HG02571 (cell line): ENCODE results near the gene SMARCC1.
"Not testable (repeated sequence)": the region's sequence is repeated elsewhere in the genome, so short reads cannot be mapped to it uniquely, and the experiment has no call there.

Experiments
- ATAC-seq: cut with Tn5 transposase; IDR thresholded peaks from one replicate; pipeline ENCODE4 v1.9.1; 2021; ENCODE audit warnings: mild to moderate bottlenecking, moderate library complexity; ENCODE audit not compliant: unreplicated experiment

Gene SMARCC1

DNA sequence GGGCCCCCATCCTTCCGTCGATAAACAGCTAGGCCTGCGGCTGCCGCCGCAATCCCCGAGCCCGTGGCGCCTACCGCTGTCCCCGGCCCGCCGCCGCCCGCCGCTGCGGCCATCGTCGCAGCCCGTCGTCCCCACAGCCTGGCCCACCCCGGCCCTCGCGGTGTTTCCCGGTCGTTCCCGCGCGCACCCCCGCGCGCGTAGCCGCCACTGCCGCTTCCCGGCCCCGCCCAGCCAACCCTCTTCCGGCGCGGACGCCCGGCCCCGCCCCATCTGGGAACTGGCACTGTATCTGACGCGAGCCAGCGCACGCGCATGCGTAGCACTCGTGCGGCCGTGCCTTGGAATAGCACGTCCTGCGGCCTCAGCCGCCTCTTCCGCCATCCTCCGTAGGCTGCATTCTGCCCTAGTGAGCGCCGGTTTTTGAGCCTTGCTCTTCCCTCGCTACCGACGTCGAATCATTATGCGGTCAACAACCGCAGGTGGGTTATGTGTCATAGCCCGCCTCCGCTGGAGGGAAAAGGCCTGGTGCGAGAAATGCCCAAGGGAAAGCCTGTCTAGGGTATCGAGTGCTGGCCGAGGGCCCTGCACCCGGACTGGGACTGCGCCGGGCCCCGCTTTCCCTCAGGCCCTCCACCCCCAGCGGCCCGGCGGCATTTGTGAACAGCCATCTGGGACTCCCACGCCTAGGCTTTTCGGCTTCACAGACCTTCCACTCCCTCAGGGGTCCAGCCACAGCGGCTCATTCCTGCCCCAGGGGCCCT lies at the start of gene SMARCC1:
Gene SMARCC1 (minus strand): TSS at position 209 of the 761 bp plus-strand sequence. CDS start 96 bp downstream, at position 113.
- peak; percentile 76 for ATAC-seq

GRCh38 chr3:47829482-47829881 lies 47.8 kb upstream of the SMARCC1 start:
- ATAC-seq = not testable (repeated sequence)

- no peak for ATAC-seq
Measured at GRCh38 chr3:47825590-47825989, 43.9 kb upstream of the SMARCC1 start.

GRCh38 chr3:47824541-47825473 lies 43.1 kb upstream of the SMARCC1 start:
- ATAC-seq = peak; percentile 92

- ATAC-seq = no peak
Measured at GRCh38 chr3:47817609-47818008, 35.9 kb upstream of the SMARCC1 start.

GRCh38 chr3:47813551-47814177 lies 32.0 kb upstream of the SMARCC1 start:
- ATAC-seq = no peak

DNA sequence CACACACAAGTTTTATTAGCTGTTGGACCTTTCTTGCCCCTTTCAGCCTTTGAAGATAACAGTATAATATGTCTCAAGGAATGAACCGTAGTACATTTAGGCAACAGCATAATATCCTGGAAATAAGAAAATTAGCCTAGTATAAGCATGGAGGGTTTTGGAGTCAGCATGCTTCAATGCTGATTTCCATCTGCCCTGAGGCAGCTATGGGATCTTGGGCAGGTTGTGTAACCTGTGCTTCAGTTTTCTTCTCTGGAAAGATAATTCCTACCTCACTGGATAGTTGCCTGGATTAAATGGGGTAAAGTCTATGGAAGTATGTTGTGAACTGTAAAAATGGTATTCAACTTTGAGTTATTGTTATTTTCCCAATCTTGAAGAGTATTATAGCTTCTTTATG lies 22.9 kb upstream of the SMARCC1 start:
- ATAC-seq = no peak

- ATAC-seq = peak; percentile 2
Measured at GRCh38 chr3:47803480-47804025, 21.9 kb upstream of the SMARCC1 start.

- ATAC-seq = peak; percentile 90
Measured at GRCh38 chr3:47802734-47803479, 21.2 kb upstream of the SMARCC1 start, which contains the start of gene DHX30. Gene DHX30, plus strand, starts transcription at chr3:47803138. Its CDS starts 7,546 bp downstream, at chr3:47810684.

- ATAC-seq = no peak
Measured at GRCh38 chr3:47799733-47800132, 18.0 kb upstream of the SMARCC1 start.

GRCh38 chr3:47794544-47794943 lies 12.9 kb upstream of the SMARCC1 start:
- ATAC-seq = no peak

GRCh38 chr3:47792699-47793098 lies 11.0 kb upstream of the SMARCC1 start:
- no peak for ATAC-seq

- ATAC-seq = no peak
Measured at GRCh38 chr3:47791193-47791855, 9.6 kb upstream of the SMARCC1 start.

GRCh38 chr3:47783673-47784072 lies 2.0 kb upstream of the SMARCC1 start:
- ATAC-seq = no peak

- no peak for ATAC-seq
Measured at GRCh38 chr3:47782446-47783308, 984 bp upstream of the SMARCC1 start.

- ATAC-seq = peak; percentile 40
Measured at GRCh38 chr3:47780741-47781684, 680 bp downstream of the SMARCC1 start.

GRCh38 chr3:47778746-47779145 lies 2.9 kb downstream of the SMARCC1 start:
- no peak for ATAC-seq

DNA sequence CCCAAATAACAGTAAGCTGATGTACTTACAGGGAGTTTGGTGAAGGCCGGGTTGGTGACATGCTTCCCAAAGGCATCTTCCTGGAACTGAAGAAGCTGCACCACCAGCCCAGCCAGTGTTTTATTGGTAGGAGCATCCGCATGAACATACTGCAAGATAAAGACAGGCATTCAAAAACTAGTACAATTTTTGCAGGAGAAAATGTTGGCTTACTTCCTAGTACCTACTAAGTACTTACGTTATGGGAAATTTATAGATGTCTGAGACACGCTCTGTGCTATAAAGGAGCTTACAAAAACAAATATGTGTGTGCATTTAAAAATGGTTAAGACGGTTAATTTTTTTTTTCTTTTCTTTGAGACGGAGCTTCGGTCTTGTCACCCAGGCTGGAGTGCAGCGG lies 8.9 kb downstream of the SMARCC1 start:
- ATAC-seq = no peak
